A673 (cell line): ENCODE measurements around the gene THRB. TPM values are rescaled to one million over a fixed set of nuclear protein-coding genes. Genes with fewer than 3 reads are reported as not detected.

Experiments
- BruUV-seq: library from RNA; stranded (reverse); fragments of 400-500 nt; replicated peaks from 2 replicates; lab custom pipeline; 2021; lab: Mats Ljungman, UMichigan
- CTCF ChIA-PET: fragments of 300-600 bp; sonication (Branson Sonifier 250); formaldehyde crosslinking; loops from one replicate; lab custom pipeline; 2022; ENCODE audit warnings: antibody characterized with exemption; lab: Charles Lee
- POLR2A ChIA-PET: fragments of 300-600 bp; sonication (Branson Sonifier 250); formaldehyde crosslinking; loops from one replicate; lab custom pipeline; 2022; ENCODE audit warnings: antibody characterized with exemption; ENCODE audit not compliant: low non-redundant PET; lab: Charles Lee
- DNase-seq: peaks from one replicate; pipeline ENCODE4 v3.0.0-alpha.2; 2015; ENCODE audit warnings: low spot score
- H3K27ac ChIP-seq: fragments of 200-600 bp; sonication (generic); 2 replicates; pipeline ENCODE4 v1.5.1; 2016; ENCODE audit warnings: mixed run types, low read depth, mild to moderate bottlenecking, mixed read lengths, antibody characterized with exemption, low read length; ENCODE audit not compliant: poor library complexity, severe bottlenecking
- H3K27me3 ChIP-seq: fragments of 200-600 bp; sonication (generic); replicated peaks from 2 replicates; pipeline ENCODE4 v1.6.1; 2017; ENCODE audit warnings: mixed run types, low read depth, mild to moderate bottlenecking, mixed read lengths, antibody characterized with exemption, low read length; ENCODE audit not compliant: insufficient read depth, poor library complexity
- H3K36me3 ChIP-seq: fragments of 200-600 bp; sonication (generic); 2 replicates; pipeline ENCODE4 v1.6.1; 2016; ENCODE audit warnings: mixed run types, mild to moderate bottlenecking, mixed read lengths, antibody characterized with exemption, low read length; ENCODE audit not compliant: insufficient read depth, poor library complexity, severe bottlenecking
- H3K4me1 ChIP-seq: fragments of 200-600 bp; sonication (generic); 2 replicates; pipeline ENCODE4 v1.6.1; 2017; ENCODE audit warnings: mixed run types, mild to moderate bottlenecking, mixed read lengths, antibody characterized with exemption, low read length; ENCODE audit not compliant: insufficient read depth, poor library complexity, severe bottlenecking
- H3K4me3 ChIP-seq: fragments of 200-600 bp; sonication (generic); 2 replicates; pipeline ENCODE4 v1.5.1; 2016; ENCODE audit warnings: low read depth, mixed run types, mild to moderate bottlenecking, mixed read lengths, low read length; ENCODE audit not compliant: poor library complexity, severe bottlenecking
- H3K9me3 ChIP-seq: fragments of 200-600 bp; sonication (generic); 2 replicates; pipeline ENCODE4 v1.6.1; 2016; ENCODE audit warnings: mixed run types, low read depth, mild to moderate bottlenecking, mixed read lengths, antibody characterized with exemption, low read length; ENCODE audit not compliant: poor library complexity, severe bottlenecking
- EZH2 ChIP-seq: fragments of 200-600 bp; sonication (generic); IDR thresholded peaks from 2 replicates; pipeline ENCODE4 v1.6.1; 2017; ENCODE audit warnings: borderline replicate concordance, low read depth, mild to moderate bottlenecking, mixed read lengths, antibody characterized with exemption, low read length; ENCODE audit not compliant: poor library complexity, severe bottlenecking
- intact Hi-C: fragments of 100-400 bp; cut with micrococcal nuclease; formaldehyde crosslinking; loops from one replicate; pipeline ENCODE4 v1.10.0; 2022; ENCODE audit not compliant: unreplicated experiment
- total RNA-seq: library from RNA; stranded (reverse); gene quantifications from 2 replicates; pipeline ENCODE4 v1.2.3, GENCODE V29; 2021
- TF ChIP-seq, protein P1 (sequence below): fragments of 300-800, 200-600 bp; sonication (generic); conservative IDR thresholded peaks from 2 replicates; pipeline ENCODE4 v1.5.1; 2017; ENCODE audit warnings: low read depth, mild to moderate bottlenecking, antibody characterized with exemption, low read length, moderate library complexity, mixed read lengths

THRB gene
- total RNA-seq, 1 experiment from 2014 or later, result 0.11 TPM

DNA sequence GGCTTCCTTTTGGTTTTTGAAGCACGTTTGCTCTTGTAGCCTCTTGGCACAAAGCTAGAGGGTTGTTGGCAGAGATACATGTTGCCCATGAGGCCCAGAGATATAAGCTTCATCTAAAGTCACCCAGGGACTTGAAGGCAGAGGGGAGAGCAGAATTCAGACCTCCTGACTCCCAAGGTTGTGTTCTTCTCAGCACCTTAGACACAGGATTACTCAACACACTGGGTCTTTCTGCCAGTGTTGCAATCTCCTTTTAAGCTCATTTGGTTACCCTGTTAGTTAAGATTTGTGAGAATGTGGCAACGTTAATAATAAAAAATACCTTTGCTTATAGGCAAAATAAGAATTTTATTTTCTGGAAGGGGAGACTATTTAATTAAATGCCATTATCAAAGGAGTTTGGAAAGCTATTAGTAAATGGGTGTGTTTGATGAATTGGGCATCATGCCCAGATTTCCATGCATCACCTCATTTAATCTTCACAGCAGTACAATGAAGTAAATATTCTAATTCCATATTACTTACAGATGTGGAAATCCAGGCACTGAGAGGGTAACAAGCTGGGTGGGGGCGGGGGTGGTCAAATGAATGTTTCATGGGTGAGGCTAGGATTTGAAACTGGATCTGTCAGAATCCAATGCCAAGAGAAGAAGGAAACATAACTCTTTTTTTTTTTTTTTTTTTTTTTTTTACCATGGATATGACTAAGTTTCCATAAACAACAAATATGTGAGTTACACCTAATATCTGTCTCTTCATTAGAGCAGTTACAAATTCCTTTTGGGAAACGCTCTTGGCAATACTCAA is 366.2 kb downstream of the THRB start:
- TF ChIP-seq, protein P1, sequence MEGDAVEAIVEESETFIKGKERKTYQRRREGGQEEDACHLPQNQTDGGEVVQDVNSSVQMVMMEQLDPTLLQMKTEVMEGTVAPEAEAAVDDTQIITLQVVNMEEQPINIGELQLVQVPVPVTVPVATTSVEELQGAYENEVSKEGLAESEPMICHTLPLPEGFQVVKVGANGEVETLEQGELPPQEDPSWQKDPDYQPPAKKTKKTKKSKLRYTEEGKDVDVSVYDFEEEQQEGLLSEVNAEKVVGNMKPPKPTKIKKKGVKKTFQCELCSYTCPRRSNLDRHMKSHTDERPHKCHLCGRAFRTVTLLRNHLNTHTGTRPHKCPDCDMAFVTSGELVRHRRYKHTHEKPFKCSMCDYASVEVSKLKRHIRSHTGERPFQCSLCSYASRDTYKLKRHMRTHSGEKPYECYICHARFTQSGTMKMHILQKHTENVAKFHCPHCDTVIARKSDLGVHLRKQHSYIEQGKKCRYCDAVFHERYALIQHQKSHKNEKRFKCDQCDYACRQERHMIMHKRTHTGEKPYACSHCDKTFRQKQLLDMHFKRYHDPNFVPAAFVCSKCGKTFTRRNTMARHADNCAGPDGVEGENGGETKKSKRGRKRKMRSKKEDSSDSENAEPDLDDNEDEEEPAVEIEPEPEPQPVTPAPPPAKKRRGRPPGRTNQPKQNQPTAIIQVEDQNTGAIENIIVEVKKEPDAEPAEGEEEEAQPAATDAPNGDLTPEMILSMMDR, result no peak
- no peak for TF ChIP-seq EZH2
- intact Hi-C loops, result no loop called here
- Histone ChIP-seq H3K4me1 (no peaks in the 10 kb centered on the region), H3K27ac (no peak overlapping the region), H3K9me3 (no peaks in the 10 kb centered on the region), H3K36me3 (no peaks in the 10 kb centered on the region), H3K4me3 (no peak overlapping the region), H3K27me3 (no peaks in the 10 kb centered on the region)
- CTCF ChIA-PET, result no interaction called here
- peak; percentile 41 for DNase-seq
- BruUV-seq, result no TSS peak
- POLR2A ChIA-PET, result no interaction called here

DNA sequence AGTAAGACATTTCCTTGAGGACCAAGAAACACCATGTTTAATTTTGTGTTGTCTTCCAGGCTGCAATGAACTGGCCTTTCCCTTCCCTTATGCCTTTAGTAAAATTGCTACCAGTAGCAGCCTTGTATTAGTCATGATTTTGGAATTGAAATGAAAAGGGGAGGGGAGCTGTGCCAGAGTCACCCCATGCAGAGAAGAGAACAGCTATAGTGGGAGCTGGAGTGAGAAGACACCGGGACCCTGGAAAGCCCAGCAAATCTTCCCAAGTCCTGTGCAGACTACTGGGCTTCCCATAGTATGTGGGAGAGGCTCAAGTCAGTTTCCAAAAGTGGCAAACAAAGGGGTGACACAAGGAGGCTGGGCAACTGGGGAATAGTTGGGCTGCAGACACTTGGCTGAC is 371.1 kb downstream of the THRB start:
- no peaks in the 10 kb centered on the region for H3K4me1 ChIP-seq
- peak; percentile 14 for DNase-seq
- TF ChIP-seq, protein P1, result no peak
- no peak for TF ChIP-seq EZH2
- intact Hi-C loops, result no loop called here
- no peaks in the 10 kb centered on the region for H3K27me3 ChIP-seq
- POLR2A ChIA-PET, result no interaction called here
- BruUV-seq, result no TSS peak
- H3K36me3 ChIP-seq, result no peaks in the 10 kb centered on the region
- CTCF ChIA-PET, result no interaction called here
- H3K27ac ChIP-seq, result no peak overlapping the region
- H3K9me3 ChIP-seq, result no peaks in the 10 kb centered on the region
- H3K4me3 ChIP-seq, result no peak overlapping the region

DNA sequence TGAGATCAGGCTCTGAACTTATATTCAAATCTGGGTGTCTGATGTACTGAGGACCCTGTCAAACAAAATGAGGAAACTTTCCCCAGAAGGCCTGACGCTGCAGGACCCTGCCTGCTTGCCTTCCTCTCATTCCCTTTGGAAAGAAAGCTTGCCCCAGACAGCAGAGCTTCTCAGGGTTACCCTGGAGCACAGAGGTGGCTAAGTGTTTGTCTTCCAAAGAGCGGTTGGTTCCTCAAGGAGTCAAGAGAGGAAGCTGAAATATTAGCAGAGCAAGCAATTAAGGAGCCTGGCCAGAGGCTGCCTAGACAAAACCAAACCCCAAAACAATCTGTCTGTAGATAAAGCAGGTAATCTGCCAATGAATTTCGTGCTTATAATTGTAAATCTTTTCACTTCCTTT is 374.2 kb downstream of the THRB start:
- ChIA-PET POLR2A (no interaction called here), CTCF (no interaction called here)
- H3K36me3 ChIP-seq, result no peaks in the 10 kb centered on the region
- no peak overlapping the region for H3K4me3 ChIP-seq
- intact Hi-C loops, result no loop called here
- no peak overlapping the region for H3K27ac ChIP-seq
- no peaks in the 10 kb centered on the region for H3K4me1 ChIP-seq
- TF ChIP-seq EZH2, result no peak
- TF ChIP-seq, protein P1, result no peak
- no peak for DNase-seq
- no TSS peak for BruUV-seq
- no peaks in the 10 kb centered on the region for H3K9me3 ChIP-seq
- no peaks in the 10 kb centered on the region for H3K27me3 ChIP-seq
